ENCODE results near the gene RAPGEF2.

Gene RAPGEF2

DNA sequence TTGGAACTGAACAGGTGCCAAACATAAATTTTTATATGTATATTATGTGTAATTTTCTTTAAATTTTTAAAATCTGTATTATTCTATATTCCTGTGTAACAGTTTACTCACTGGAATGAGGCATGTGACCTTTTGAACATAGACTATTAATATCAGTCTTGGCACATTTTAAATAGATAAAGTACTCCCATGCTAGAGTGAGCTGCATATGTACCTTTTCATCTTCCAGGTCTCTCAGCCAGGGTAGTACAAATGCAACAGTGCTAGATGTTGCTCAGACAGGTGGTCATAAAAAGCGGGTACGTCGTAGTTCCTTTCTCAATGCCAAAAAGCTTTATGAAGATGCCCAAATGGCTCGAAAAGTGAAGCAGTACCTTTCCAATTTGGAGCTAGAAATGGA is 242.0 kb downstream of the RAPGEF2 start:
- Histone ChIP-seq H3K27ac (ENCODE audit: low read depth, low read length, severe bottlenecking) (no peak overlapping the region), H3K4me3 (ENCODE audit: extremely low read depth, insufficient read depth, low read length, poor library complexity, severe bottlenecking) (no peak overlapping the region), H3K36me3 (ENCODE audit: control insufficient read depth, insufficient read depth, low read length) (peaks cover 66% of the 10 kb centered on the region), H3K9me3 (ENCODE audit: control insufficient read depth, low read length) (no peaks in the 10 kb centered on the region), H3K4me1 (ENCODE audit: control insufficient read depth, insufficient read depth, low read length, poor library complexity, severe bottlenecking) (no peaks in the 10 kb centered on the region)
- WGBS, 2 experiments (ENCODE audit: insufficient coverage in 2 of 2): 90 to 96% methylated on average over 4 of the region's 4 CpGs

DNA sequence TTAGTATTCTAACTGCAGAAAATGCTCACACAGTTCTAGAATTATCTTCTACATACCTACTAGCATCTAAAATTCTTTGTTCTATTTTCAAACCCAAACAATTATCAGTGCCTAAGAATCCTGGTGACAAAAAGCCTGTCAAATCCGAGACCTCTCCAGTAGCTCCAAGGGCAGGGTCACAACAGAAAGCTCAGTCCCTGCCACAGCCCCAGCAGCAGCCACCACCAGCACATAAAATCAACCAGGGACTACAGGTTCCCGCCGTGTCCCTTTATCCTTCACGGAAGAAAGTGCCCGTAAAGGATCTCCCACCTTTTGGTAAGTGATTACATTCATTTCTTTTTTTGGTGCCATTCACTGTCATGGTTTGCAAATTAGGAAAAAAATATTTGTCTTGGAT is 243.8 kb downstream of the RAPGEF2 start:
- 93 to 98% methylated on average over 4 of the region's 5 CpGs for WGBS, 2 experiments (ENCODE audit: insufficient coverage in 2 of 2)
- peaks cover 65% of the 10 kb centered on the region for H3K36me3 ChIP-seq (ENCODE audit: control insufficient read depth, insufficient read depth, low read length)
- H3K27ac ChIP-seq (ENCODE audit: low read depth, low read length, severe bottlenecking): no peak overlapping the region
- no peaks in the 10 kb centered on the region for H3K4me1 ChIP-seq (ENCODE audit: control insufficient read depth, insufficient read depth, low read length, poor library complexity, severe bottlenecking)
- H3K9me3 ChIP-seq (ENCODE audit: control insufficient read depth, low read length): no peaks in the 10 kb centered on the region
- H3K4me3 ChIP-seq (ENCODE audit: extremely low read depth, insufficient read depth, low read length, poor library complexity, severe bottlenecking): no peak overlapping the region

GRCh38 chr4:159347813-159348212 is 244.9 kb downstream of the RAPGEF2 start:
- Histone ChIP-seq H3K36me3 (ENCODE audit: control insufficient read depth, insufficient read depth, low read length) (peaks cover 61% of the 10 kb centered on the region), H3K9me3 (ENCODE audit: control insufficient read depth, low read length) (no peaks in the 10 kb centered on the region), H3K4me3 (ENCODE audit: extremely low read depth, insufficient read depth, low read length, poor library complexity, severe bottlenecking) (no peak overlapping the region), H3K27ac (ENCODE audit: low read depth, low read length, severe bottlenecking) (no peak overlapping the region), H3K4me1 (ENCODE audit: control insufficient read depth, insufficient read depth, low read length, poor library complexity, severe bottlenecking) (no peaks in the 10 kb centered on the region)
- 99 to 100% methylated on average over 5 to 8 of the region's 9 CpGs for WGBS, 2 experiments (ENCODE audit: insufficient coverage in 2 of 2)

DNA sequence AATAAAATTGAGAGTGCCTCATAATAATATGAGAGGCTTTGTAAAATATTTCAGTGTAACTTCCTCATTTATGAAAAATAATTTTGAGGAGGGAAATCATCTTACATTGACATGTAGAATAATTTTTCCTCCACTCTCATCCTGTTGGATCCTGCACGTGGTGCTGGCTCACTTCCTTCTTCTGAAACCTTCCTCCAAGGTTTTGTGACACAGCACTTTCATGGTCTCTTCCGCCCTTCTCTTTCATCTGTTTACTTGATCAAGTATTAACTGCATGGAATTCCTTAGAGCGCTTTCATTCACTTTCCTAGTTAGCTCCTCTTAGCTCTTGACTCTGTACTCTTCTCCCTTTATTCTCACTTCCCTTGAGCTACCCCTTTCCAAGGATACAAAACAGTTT is 246.5 kb downstream of the RAPGEF2 start:
- peaks cover 61% of the 10 kb centered on the region for H3K36me3 ChIP-seq (ENCODE audit: control insufficient read depth, insufficient read depth, low read length)
- WGBS, 2 experiments (ENCODE audit: insufficient coverage in 2 of 2): 95 to 100% methylated on average over 2 to 3 of the region's 3 CpGs

DNA sequence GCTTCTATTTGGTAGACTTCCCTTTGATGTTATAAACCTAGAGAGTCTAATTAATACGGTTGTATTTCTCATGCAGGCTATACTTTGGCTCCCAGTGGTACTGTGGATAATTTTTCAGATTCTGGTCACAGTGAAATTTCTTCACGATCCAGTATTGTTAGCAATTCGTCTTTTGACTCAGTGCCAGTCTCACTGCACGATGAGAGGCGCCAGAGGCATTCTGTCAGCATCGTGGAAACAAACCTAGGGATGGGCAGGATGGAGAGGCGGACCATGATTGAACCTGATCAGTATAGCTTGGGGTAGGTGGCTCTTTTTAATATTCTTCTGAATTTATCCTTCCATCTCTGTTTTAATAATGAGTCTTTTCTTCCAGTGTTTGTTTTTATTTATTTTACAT is 249.7 kb downstream of the RAPGEF2 start:
- Histone ChIP-seq H3K9me3 (ENCODE audit: control insufficient read depth, low read length) (no peaks in the 10 kb centered on the region), H3K4me1 (ENCODE audit: control insufficient read depth, insufficient read depth, low read length, poor library complexity, severe bottlenecking) (no peaks in the 10 kb centered on the region), H3K4me3 (ENCODE audit: extremely low read depth, insufficient read depth, low read length, poor library complexity, severe bottlenecking) (no peak overlapping the region), H3K27ac (ENCODE audit: low read depth, low read length, severe bottlenecking) (no peak overlapping the region), H3K36me3 (ENCODE audit: control insufficient read depth, insufficient read depth, low read length) (peaks cover 65% of the 10 kb centered on the region)
- WGBS, 2 experiments (ENCODE audit: insufficient coverage in 2 of 2): 92 to 100% methylated on average over 5 of the region's 7 CpGs

More for the DNA sequence above, 246.5 kb downstream of the RAPGEF2 start:
- Histone ChIP-seq H3K27ac (ENCODE audit: low read depth, low read length, severe bottlenecking) (no peak overlapping the region), H3K4me1 (ENCODE audit: control insufficient read depth, insufficient read depth, low read length, poor library complexity, severe bottlenecking) (no peaks in the 10 kb centered on the region), H3K4me3 (ENCODE audit: extremely low read depth, insufficient read depth, low read length, poor library complexity, severe bottlenecking) (no peak overlapping the region), H3K9me3 (ENCODE audit: control insufficient read depth, low read length) (no peaks in the 10 kb centered on the region)

GRCh38 chr4:159353422-159354116 is 250.7 kb downstream of the RAPGEF2 start:
- Histone ChIP-seq H3K27ac (ENCODE audit: low read depth, low read length, severe bottlenecking) (no peak overlapping the region), H3K4me3 (ENCODE audit: extremely low read depth, insufficient read depth, low read length, poor library complexity, severe bottlenecking) (no peak overlapping the region), H3K36me3 (ENCODE audit: control insufficient read depth, insufficient read depth, low read length) (peaks cover 65% of the 10 kb centered on the region), H3K9me3 (ENCODE audit: control insufficient read depth, low read length) (no peaks in the 10 kb centered on the region), H3K4me1 (ENCODE audit: control insufficient read depth, insufficient read depth, low read length, poor library complexity, severe bottlenecking) (peaks cover 7% of the 10 kb centered on the region)
- 95 to 98% methylated on average over 15 of the region's 15 CpGs for WGBS, 2 experiments (ENCODE audit: insufficient coverage in 2 of 2)

GRCh38 chr4:159355466-159355865 is 252.6 kb downstream of the RAPGEF2 start:
- WGBS, 2 experiments (ENCODE audit: insufficient coverage in 2 of 2): 91% methylated on average over 1 of the region's 3 CpGs; no CpG with 5 or more reads in 1 of the 2 experiments
- H3K27ac ChIP-seq (ENCODE audit: low read depth, low read length, severe bottlenecking): no peak overlapping the region
- peaks cover 16% of the 10 kb centered on the region for H3K4me1 ChIP-seq (ENCODE audit: control insufficient read depth, insufficient read depth, low read length, poor library complexity, severe bottlenecking)
- H3K4me3 ChIP-seq (ENCODE audit: extremely low read depth, insufficient read depth, low read length, poor library complexity, severe bottlenecking): no peak overlapping the region
- H3K9me3 ChIP-seq (ENCODE audit: control insufficient read depth, low read length): no peaks in the 10 kb centered on the region
- peaks cover 79% of the 10 kb centered on the region for H3K36me3 ChIP-seq (ENCODE audit: control insufficient read depth, insufficient read depth, low read length)

DNA sequence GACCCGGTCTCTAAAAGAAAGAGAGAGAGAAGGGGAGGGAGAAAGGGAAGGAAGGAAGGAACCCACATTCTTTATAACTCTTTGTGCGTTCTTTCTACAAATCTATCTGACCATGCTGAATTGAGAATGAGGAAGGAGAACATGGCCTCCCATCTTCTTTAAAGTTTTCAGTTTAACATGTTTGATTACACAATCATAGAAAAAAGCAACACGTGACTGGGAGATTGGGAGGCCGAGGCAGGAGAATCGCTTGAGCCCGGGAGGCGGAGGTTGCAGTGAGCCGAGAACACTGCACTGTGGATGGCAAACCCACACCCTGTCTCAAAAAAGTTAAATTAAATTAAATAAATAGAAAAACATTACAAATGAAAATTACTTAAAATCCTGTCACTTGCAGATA is 254.5 kb downstream of the RAPGEF2 start:
- H3K9me3 ChIP-seq (ENCODE audit: control insufficient read depth, low read length): no peaks in the 10 kb centered on the region
- H3K4me1 ChIP-seq (ENCODE audit: control insufficient read depth, insufficient read depth, low read length, poor library complexity, severe bottlenecking): peaks cover 21% of the 10 kb centered on the region
- H3K36me3 ChIP-seq (ENCODE audit: control insufficient read depth, insufficient read depth, low read length): peaks cover 83% of the 10 kb centered on the region
- H3K27ac ChIP-seq (ENCODE audit: low read depth, low read length, severe bottlenecking): no peak overlapping the region
- WGBS, 2 experiments (ENCODE audit: insufficient coverage in 2 of 2): no CpG with 5 or more reads among the region's 8 CpGs
- no peak overlapping the region for H3K4me3 ChIP-seq (ENCODE audit: extremely low read depth, insufficient read depth, low read length, poor library complexity, severe bottlenecking)

- Histone ChIP-seq H3K36me3 (ENCODE audit: control insufficient read depth, insufficient read depth, low read length) (peaks cover 83% of the 10 kb centered on the region), H3K4me3 (ENCODE audit: extremely low read depth, insufficient read depth, low read length, poor library complexity, severe bottlenecking) (no peak overlapping the region), H3K4me1 (ENCODE audit: control insufficient read depth, insufficient read depth, low read length, poor library complexity, severe bottlenecking) (peaks cover 21% of the 10 kb centered on the region), H3K9me3 (ENCODE audit: control insufficient read depth, low read length) (no peaks in the 10 kb centered on the region), H3K27ac (ENCODE audit: low read depth, low read length, severe bottlenecking) (peak overlapping the region; percentile 72)
- 79 to 100% methylated on average over 1 to 2 of the region's 2 CpGs for WGBS, 2 experiments (ENCODE audit: insufficient coverage in 2 of 2)
Observed at GRCh38 chr4:159358226-159358625, 255.3 kb downstream of the RAPGEF2 start.

DNA sequence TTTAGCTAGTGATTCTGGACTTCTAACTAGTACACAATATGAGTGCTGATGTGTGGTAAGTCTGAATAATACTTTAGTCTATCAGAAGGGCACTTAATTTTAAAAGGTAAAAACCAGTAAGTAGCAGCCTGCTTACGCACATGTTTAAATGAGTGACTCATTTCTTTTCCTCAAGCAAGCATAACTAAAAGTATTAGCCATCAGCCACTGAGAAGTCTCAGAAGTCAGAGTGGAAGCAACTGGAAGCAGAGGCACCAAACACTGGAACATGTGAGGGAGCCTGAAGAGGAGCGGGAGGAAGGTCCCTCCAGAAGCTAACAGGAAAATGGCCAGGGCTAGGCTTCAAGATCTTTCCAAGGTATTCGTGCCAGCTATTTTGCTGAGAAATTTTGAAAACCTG is 257.7 kb downstream of the RAPGEF2 start:
- 88 to 100% methylated on average over 1 to 2 of the region's 3 CpGs for WGBS, 2 experiments (ENCODE audit: insufficient coverage in 2 of 2)
- Histone ChIP-seq H3K4me3 (ENCODE audit: extremely low read depth, insufficient read depth, low read length, poor library complexity, severe bottlenecking) (no peak overlapping the region), H3K9me3 (ENCODE audit: control insufficient read depth, low read length) (no peaks in the 10 kb centered on the region), H3K4me1 (ENCODE audit: control insufficient read depth, insufficient read depth, low read length, poor library complexity, severe bottlenecking) (peaks cover 21% of the 10 kb centered on the region), H3K27ac (ENCODE audit: low read depth, low read length, severe bottlenecking) (no peak overlapping the region), H3K36me3 (ENCODE audit: control insufficient read depth, insufficient read depth, low read length) (peaks cover 77% of the 10 kb centered on the region)

GRCh38 chr4:159363361-159363760 is 260.5 kb downstream of the RAPGEF2 start:
- Histone ChIP-seq H3K36me3 (ENCODE audit: control insufficient read depth, insufficient read depth, low read length) (peaks cover 52% of the 10 kb centered on the region), H3K4me3 (ENCODE audit: extremely low read depth, insufficient read depth, low read length, poor library complexity, severe bottlenecking) (no peak overlapping the region), H3K27ac (ENCODE audit: low read depth, low read length, severe bottlenecking) (no peak overlapping the region), H3K9me3 (ENCODE audit: control insufficient read depth, low read length) (no peaks in the 10 kb centered on the region), H3K4me1 (ENCODE audit: control insufficient read depth, insufficient read depth, low read length, poor library complexity, severe bottlenecking) (peaks cover 21% of the 10 kb centered on the region)
- 82 to 97% methylated on average over 2 to 3 of the region's 3 CpGs for WGBS, 2 experiments (ENCODE audit: insufficient coverage in 2 of 2)
